H9 (cell line): ENCODE measurements around the gene HIC1. TPM values are rescaled to one million over a fixed set of nuclear protein-coding genes. Genes with fewer than 3 reads are reported as not detected.

ENCODE experiments used
- DNase-seq: peaks from one replicate; pipeline ENCODE4 v3.0.0-alpha.2; 2017
- H2AFZ ChIP-seq: one replicate; pipeline ENCODE4 v1.6.1; 2013; ENCODE audit warnings: mild to moderate bottlenecking, low read length, control low read depth, moderate library complexity
- H2AK5ac ChIP-seq: 2 replicates; pipeline ENCODE4 v1.6.1; 2013; ENCODE audit warnings: low read length, control low read depth, mixed read lengths; ENCODE audit not compliant: insufficient read length
- H2BK120ac ChIP-seq: one replicate; pipeline ENCODE4 v1.6.1; 2013; ENCODE audit warnings: low read depth, mild to moderate bottlenecking, low read length, control low read depth, inconsistent platforms; ENCODE audit not compliant: poor library complexity, severe bottlenecking
- H2BK12ac ChIP-seq: 2 replicates; pipeline ENCODE4 v1.6.1; 2013; ENCODE audit warnings: low read length, control low read depth, mixed read lengths, low read depth; ENCODE audit not compliant: insufficient read length
- H2BK15ac ChIP-seq: 2 replicates; pipeline ENCODE4 v1.6.1; 2013; ENCODE audit warnings: low read depth, low read length, control low read depth
- H2BK20ac ChIP-seq: one replicate; pipeline ENCODE4 v1.6.1; 2013; ENCODE audit warnings: low read depth, mild to moderate bottlenecking, low read length, control low read depth, inconsistent platforms; ENCODE audit not compliant: poor library complexity, severe bottlenecking
- H2BK5ac ChIP-seq: 2 replicates; pipeline ENCODE4 v1.6.1; 2013; ENCODE audit warnings: low read length, control low read depth, mixed read lengths; ENCODE audit not compliant: insufficient read length
- H3K14ac ChIP-seq: 2 replicates; pipeline ENCODE4 v1.6.1; 2013; ENCODE audit warnings: low read length, control low read depth; ENCODE audit not compliant: insufficient read depth
- H3K18ac ChIP-seq: 2 replicates; pipeline ENCODE4 v1.6.1; 2013; ENCODE audit warnings: low read depth, mild to moderate bottlenecking, mixed read lengths, low read length, control low read depth; ENCODE audit not compliant: insufficient read length
- H3K23ac ChIP-seq: 2 replicates; pipeline ENCODE4 v1.6.1; 2013; ENCODE audit warnings: low read length, control low read depth, mixed read lengths, low read depth; ENCODE audit not compliant: insufficient read length
- H3K23me2 ChIP-seq: 2 replicates; pipeline ENCODE4 v1.6.1; 2013; ENCODE audit warnings: low read depth, mild to moderate bottlenecking, mixed read lengths, low read length, control low read depth; ENCODE audit not compliant: insufficient read length, poor library complexity, severe bottlenecking
- H3K27ac ChIP-seq: 2 replicates; pipeline ENCODE4 v1.5.1; 2013; ENCODE audit warnings: low read length, control low read depth, mixed read lengths, low read depth; ENCODE audit not compliant: insufficient read length
- H3K27me3 ChIP-seq: 2 replicates; pipeline ENCODE4 v1.6.1; 2013; ENCODE audit warnings: low read length, control low read depth, inconsistent platforms; ENCODE audit not compliant: insufficient read depth
- H3K4ac ChIP-seq: 2 replicates; pipeline ENCODE4 v1.6.1; 2013; ENCODE audit warnings: low read depth, mild to moderate bottlenecking, control low read depth, inconsistent platforms, low read length, moderate library complexity
- H3K4me1 ChIP-seq: 2 replicates; pipeline ENCODE4 v1.6.1; 2013; ENCODE audit warnings: low read length, control low read depth, inconsistent platforms; ENCODE audit not compliant: insufficient read depth
- H3K4me2 ChIP-seq: 2 replicates; pipeline ENCODE4 v1.6.1; 2013; ENCODE audit warnings: low read length, control low read depth, mixed read lengths; ENCODE audit not compliant: insufficient read length, insufficient read depth
- H3K56ac ChIP-seq: 2 replicates; pipeline ENCODE4 v1.6.1; 2013; ENCODE audit warnings: low read depth, mild to moderate bottlenecking, mixed read lengths, low read length, control low read depth; ENCODE audit not compliant: insufficient read length
- H3K79me1 ChIP-seq: 2 replicates; pipeline ENCODE4 v1.6.1; 2013; ENCODE audit warnings: low read depth, mild to moderate bottlenecking, moderate library complexity, low read length, control low read depth, inconsistent platforms; ENCODE audit not compliant: insufficient read depth, poor library complexity, severe bottlenecking
- H3K79me2 ChIP-seq: 2 replicates; pipeline ENCODE4 v1.6.1; 2013; ENCODE audit warnings: low read length, control low read depth, inconsistent platforms; ENCODE audit not compliant: insufficient read depth
- H3K9ac ChIP-seq: 2 replicates; pipeline ENCODE4 v1.6.1; 2013; ENCODE audit warnings: low read length, control low read depth, mixed read lengths; ENCODE audit not compliant: insufficient read length; ENCODE audit errors: extremely low read depth
- H3K9me3 ChIP-seq: one replicate; pipeline ENCODE4 v1.6.1; 2013; ENCODE audit warnings: low read depth, low read length, inconsistent platforms; ENCODE audit not compliant: control insufficient read depth
- H3T11ph ChIP-seq: one replicate; pipeline ENCODE4 v1.6.1; 2013; ENCODE audit warnings: mild to moderate bottlenecking, low read length, control low read depth, inconsistent platforms
- H4K20me1 ChIP-seq: one replicate; pipeline ENCODE4 v1.6.1; 2013; ENCODE audit not compliant: control insufficient read depth, insufficient read length, insufficient read depth
- H4K5ac ChIP-seq: 2 replicates; pipeline ENCODE4 v1.6.1; 2013; ENCODE audit warnings: low read depth, mild to moderate bottlenecking, mixed read lengths, low read length, control low read depth; ENCODE audit not compliant: insufficient read length
- H4K8ac ChIP-seq: replicated peaks from 2 replicates; pipeline ENCODE4 v1.6.1; 2013; ENCODE audit warnings: low read length, control low read depth, mixed read lengths, low read depth; ENCODE audit not compliant: insufficient read length
- H4K91ac ChIP-seq: 2 replicates; pipeline ENCODE4 v1.6.1; 2013; ENCODE audit warnings: low read depth, mild to moderate bottlenecking, moderate library complexity, mixed read lengths, low read length, control low read depth; ENCODE audit not compliant: insufficient read length
- H3K27ac Mint-ChIP-seq, 3 experiments: 2 replicates in 2 of 3; 3 replicates in 1 of 3; pipeline ENCODE4 v1.8.0; 2020 to 2021; ENCODE audit warnings: mixed read lengths in 3 of 3, mild to moderate bottlenecking in 1 of 3, moderate library complexity in 1 of 3
- H3K27me3 Mint-ChIP-seq: 2 replicates; pipeline ENCODE4 v1.8.0; 2021; ENCODE audit warnings: low read depth, mild to moderate bottlenecking, moderate library complexity, mixed read lengths
- H3K36me3 Mint-ChIP-seq, 3 experiments: 2 replicates in 2 of 3; 3 replicates in 1 of 3; pipeline ENCODE4 v1.8.0; 2020 to 2021; ENCODE audit warnings: low read depth in 3 of 3, mixed read lengths in 3 of 3; ENCODE audit not compliant: insufficient read depth in 1 of 3
- H3K4me1 Mint-ChIP-seq, 2 experiments: 2 replicates each; pipeline ENCODE4 v1.8.0; 2020; ENCODE audit warnings: mixed read lengths in 2 of 2
- H3K4me3 Mint-ChIP-seq, 2 experiments: 2 replicates in 1 of 2; 3 replicates in 1 of 2; pipeline ENCODE4 v1.8.0; 2020 to 2021; ENCODE audit warnings: mild to moderate bottlenecking in 2 of 2, mixed read lengths in 2 of 2, moderate library complexity in 1 of 2
- H3K9me3 Mint-ChIP-seq, 2 experiments: 2 replicates in 1 of 2; 3 replicates in 1 of 2; pipeline ENCODE4 v1.8.0; 2020; ENCODE audit warnings: mild to moderate bottlenecking in 2 of 2, mixed read lengths in 2 of 2, moderate library complexity in 1 of 2
- WGBS: extraction: QIAGEN DNeasy Blood & Tissue Kit; methylation state at CpG from one replicate; pipeline ENCODE4 v1.1.7; 2013; ENCODE audit warnings: missing lambda C conversion rate, low lambda C conversion rate, mixed read lengths; ENCODE audit not compliant: insufficient read length; ENCODE audit errors: extremely low coverage; 5-methylcytosine and 5-hydroxymethylcytosine counted together
- total RNA-seq: library from RNA; stranded (reverse); gene quantifications from 2 replicates; pipeline ENCODE4 v1.2.1, GENCODE V29; 2021
- TF ChIP-seq, protein P1 (sequence below): fragments of 200-600 bp; sonication (generic); conservative IDR thresholded peaks from 3 replicates; pipeline ENCODE4 v1.8.0; 2021; ENCODE audit warnings: antibody characterized with exemption, mild to moderate bottlenecking

HIC1 gene
- total RNA-seq, 1 experiment from 2014 or later: 1.8 TPM

GRCh38 chr17:2106308-2106955 lies 51.5 kb downstream of the HIC1 start:
- H3K14ac ChIP-seq: no peak overlapping the region; the same call in 1 of the 2 replicates
- no peak overlapping the region for H2BK5ac ChIP-seq
- H4K91ac ChIP-seq: no peak overlapping the region
- no peak for DNase-seq
- no peaks in the 10 kb centered on the region for H3K79me2 ChIP-seq
- no CpG with 5 or more reads among the region's 11 CpGs for WGBS
- Mint-ChIP-seq H3K27me3 (no peaks in the 10 kb centered on the region), H3K4me1 (no peaks in the 10 kb centered on the region; a peak in 1 of 4 replicates), H3K4me3 (no peak overlapping the region), H3K36me3 (no peaks in the 10 kb centered on the region), H3K27ac (peak overlapping the region in 2 of 3 experiments; percentile 4 to 38; a peak in 1 of 7 replicates), H3K9me3 (no peaks in the 10 kb centered on the region)
- no peak overlapping the region for H2BK20ac ChIP-seq
- no peaks in the 10 kb centered on the region for H3K4me1 ChIP-seq
- H3K27me3 ChIP-seq: no peaks in the 10 kb centered on the region
- H3K56ac ChIP-seq: no peak overlapping the region
- TF ChIP-seq, protein P1, sequence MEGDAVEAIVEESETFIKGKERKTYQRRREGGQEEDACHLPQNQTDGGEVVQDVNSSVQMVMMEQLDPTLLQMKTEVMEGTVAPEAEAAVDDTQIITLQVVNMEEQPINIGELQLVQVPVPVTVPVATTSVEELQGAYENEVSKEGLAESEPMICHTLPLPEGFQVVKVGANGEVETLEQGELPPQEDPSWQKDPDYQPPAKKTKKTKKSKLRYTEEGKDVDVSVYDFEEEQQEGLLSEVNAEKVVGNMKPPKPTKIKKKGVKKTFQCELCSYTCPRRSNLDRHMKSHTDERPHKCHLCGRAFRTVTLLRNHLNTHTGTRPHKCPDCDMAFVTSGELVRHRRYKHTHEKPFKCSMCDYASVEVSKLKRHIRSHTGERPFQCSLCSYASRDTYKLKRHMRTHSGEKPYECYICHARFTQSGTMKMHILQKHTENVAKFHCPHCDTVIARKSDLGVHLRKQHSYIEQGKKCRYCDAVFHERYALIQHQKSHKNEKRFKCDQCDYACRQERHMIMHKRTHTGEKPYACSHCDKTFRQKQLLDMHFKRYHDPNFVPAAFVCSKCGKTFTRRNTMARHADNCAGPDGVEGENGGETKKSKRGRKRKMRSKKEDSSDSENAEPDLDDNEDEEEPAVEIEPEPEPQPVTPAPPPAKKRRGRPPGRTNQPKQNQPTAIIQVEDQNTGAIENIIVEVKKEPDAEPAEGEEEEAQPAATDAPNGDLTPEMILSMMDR: no peak
- no peak overlapping the region for H3K27ac ChIP-seq
- H3K23ac ChIP-seq: no peak overlapping the region
- H3K9ac ChIP-seq: no peak overlapping the region
- no peaks in the 10 kb centered on the region for H3K23me2 ChIP-seq
- H2BK120ac ChIP-seq: no peak overlapping the region
- no peak overlapping the region for H2BK12ac ChIP-seq
- no peaks in the 10 kb centered on the region for H4K20me1 ChIP-seq
- no peaks in the 10 kb centered on the region for H3K79me1 ChIP-seq
- no peak overlapping the region for H4K5ac ChIP-seq
- no peak overlapping the region for H4K8ac ChIP-seq
- no peak overlapping the region for H3T11ph ChIP-seq
- no peak overlapping the region for H3K18ac ChIP-seq
- H3K4me2 ChIP-seq: no peak overlapping the region
- no peak overlapping the region for H2AK5ac ChIP-seq
- no peak overlapping the region for H2BK15ac ChIP-seq
- no peak overlapping the region for H3K4ac ChIP-seq
- no peaks in the 10 kb centered on the region for H3K9me3 ChIP-seq
- no peak overlapping the region for H2AFZ ChIP-seq
